ENCODE results near the gene EID1.

GRCh38 chr15:48851956-48852355 is 26.0 kb upstream of the EID1 start:
- TF ChIP-seq U2AF1 (optimal IDR thresholded peaks at IDR 0.05; ENCODE audit: low read depth, low read length), result no peak
- no peak for TF ChIP-seq LARP7 (IDR thresholded peaks at IDR 0.05)
- TF ChIP-seq HEY1 (CRISPR knock-in tag; IDR thresholded peaks at IDR 0.05; ENCODE audit: borderline replicate concordance), result no peak
- TF ChIP-seq TBL1XR1 (IDR thresholded peaks at IDR 0.05; ENCODE audit: low read length in 2 of 2), result no peak
- no peak for TF ChIP-seq RERE (CRISPR knock-in tag; IDR thresholded peaks at IDR 0.05; ENCODE audit: borderline replicate concordance)
- TF ChIP-seq ZHX1 (conservative IDR thresholded peaks at IDR 0.05; ENCODE audit: low read length), result no peak
- no peak for TF ChIP-seq SMAD2 (IDR thresholded peaks at IDR 0.05; ENCODE audit: low read depth, low read length)
- TF ChIP-seq E2F6 (IDR thresholded peaks at IDR 0.05; ENCODE audit: borderline replicate concordance in 1 of 2, extremely low read depth in 1 of 2, insufficient read depth in 1 of 2, insufficient read length in 1 of 2, low read depth in 1 of 2, low read length in 1 of 2, poor library complexity in 1 of 2, severe bottlenecking in 1 of 2), result no peak
- TF ChIP-seq POLR2AphosphoS5 (IDR thresholded peaks at IDR 0.05; ENCODE audit: control insufficient read depth, insufficient read depth, low read depth, low read length), result no peak
- TF ChIP-seq ZBTB7A (IDR thresholded peaks at IDR 0.05; ENCODE audit: borderline replicate concordance, control insufficient read depth, low read depth, low read length), result no peak
- no peak for TF ChIP-seq NFATC3 (IDR thresholded peaks at IDR 0.05)
- no peak for TF ChIP-seq HDAC6 (IDR thresholded peaks at IDR 0.05; ENCODE audit: low read depth, low read length)
- TF ChIP-seq MXI1 (IDR thresholded peaks at IDR 0.05; ENCODE audit: low read depth, low read length), result no peak
- no peak for TF ChIP-seq ZNF592 (IDR thresholded peaks at IDR 0.05)
